Fibroblast of skin of left quadriceps (primary cell): ENCODE results near the gene C13orf46.

Source experiments
- DNase-seq, 2 experiments: peaks; one replicate each; pipeline ENCODE4 v3.0.0-alpha.2; 2013; ENCODE audit warnings: low read depth in 2 of 2

C13orf46 gene

GRCh38 chr13:113938246-113938645 lies 35.6 kb downstream of the C13orf46 start:
- DNase-seq: no peak

GRCh38 chr13:113937527-113938180 lies 36.2 kb downstream of the C13orf46 start:
- no peak for DNase-seq

GRCh38 chr13:113937073-113937472 lies 36.8 kb downstream of the C13orf46 start:
- DNase-seq: no peak

- DNase-seq: no peak
Measured at GRCh38 chr13:113936166-113936965, 37.5 kb downstream of the C13orf46 start.

GRCh38 chr13:113935001-113935844 lies 38.7 kb downstream of the C13orf46 start:
- DNase-seq: no peak

GRCh38 chr13:113934576-113934975 lies 39.3 kb downstream of the C13orf46 start:
- no peak for DNase-seq

GRCh38 chr13:113933901-113934300 lies 40.0 kb downstream of the C13orf46 start:
- DNase-seq: no peak

- no peak for DNase-seq
Measured at GRCh38 chr13:113931841-113932459, 41.9 kb downstream of the C13orf46 start.

GRCh38 chr13:113930671-113931637 lies 42.9 kb downstream of the C13orf46 start:
- DNase-seq: no peak

- no peak for DNase-seq
Measured at GRCh38 chr13:113929628-113930615, 44.0 kb downstream of the C13orf46 start.

- peak; percentile 55 to 57 for DNase-seq
Measured at GRCh38 chr13:113928685-113929627, 44.9 kb downstream of the C13orf46 start.

- DNase-seq: peak; percentile 99
Measured at GRCh38 chr13:113927661-113928581, 46.0 kb downstream of the C13orf46 start.

GRCh38 chr13:113926951-113927660 lies 46.8 kb downstream of the C13orf46 start:
- DNase-seq: no peak

- DNase-seq: peak; percentile 87 to 88
Measured at GRCh38 chr13:113926301-113926761, 47.5 kb downstream of the C13orf46 start.

GRCh38 chr13:113924184-113924901 lies 49.5 kb downstream of the C13orf46 start:
- DNase-seq: no peak
